ENCODE results near the gene PTPRN. TPM values are rescaled to one million over a fixed set of nuclear protein-coding genes. Genes with fewer than 3 reads are reported as not detected.

The PTPRN gene
- total RNA-seq, 1 donor: under 0.01 TPM

DNA sequence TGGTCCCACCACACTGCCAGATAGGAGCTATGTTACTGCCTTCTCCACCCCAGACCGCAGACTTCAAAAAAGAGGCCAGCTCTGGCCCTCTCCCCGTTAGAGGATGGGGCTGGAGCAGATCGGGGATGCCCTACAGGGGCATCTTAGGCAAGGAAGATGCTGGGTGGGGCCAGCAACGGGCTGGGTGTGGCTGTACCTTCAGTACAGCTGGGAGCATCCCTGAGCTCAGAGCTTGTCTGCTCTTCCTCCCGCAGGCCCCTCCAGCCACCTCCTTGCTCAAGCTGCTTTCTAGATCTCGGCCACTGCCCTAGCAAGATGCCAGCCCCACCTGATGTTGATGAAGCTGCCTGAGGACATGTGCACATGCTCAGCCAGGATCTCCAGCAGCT is 9.8 kb downstream of the PTPRN start:
- no peak overlapping the region for H2AFZ ChIP-seq (ENCODE audit: low read length)
- TF ChIP-seq, protein P1, sequence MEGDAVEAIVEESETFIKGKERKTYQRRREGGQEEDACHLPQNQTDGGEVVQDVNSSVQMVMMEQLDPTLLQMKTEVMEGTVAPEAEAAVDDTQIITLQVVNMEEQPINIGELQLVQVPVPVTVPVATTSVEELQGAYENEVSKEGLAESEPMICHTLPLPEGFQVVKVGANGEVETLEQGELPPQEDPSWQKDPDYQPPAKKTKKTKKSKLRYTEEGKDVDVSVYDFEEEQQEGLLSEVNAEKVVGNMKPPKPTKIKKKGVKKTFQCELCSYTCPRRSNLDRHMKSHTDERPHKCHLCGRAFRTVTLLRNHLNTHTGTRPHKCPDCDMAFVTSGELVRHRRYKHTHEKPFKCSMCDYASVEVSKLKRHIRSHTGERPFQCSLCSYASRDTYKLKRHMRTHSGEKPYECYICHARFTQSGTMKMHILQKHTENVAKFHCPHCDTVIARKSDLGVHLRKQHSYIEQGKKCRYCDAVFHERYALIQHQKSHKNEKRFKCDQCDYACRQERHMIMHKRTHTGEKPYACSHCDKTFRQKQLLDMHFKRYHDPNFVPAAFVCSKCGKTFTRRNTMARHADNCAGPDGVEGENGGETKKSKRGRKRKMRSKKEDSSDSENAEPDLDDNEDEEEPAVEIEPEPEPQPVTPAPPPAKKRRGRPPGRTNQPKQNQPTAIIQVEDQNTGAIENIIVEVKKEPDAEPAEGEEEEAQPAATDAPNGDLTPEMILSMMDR (IDR thresholded peaks at IDR 0.05; ENCODE audit: extremely low read depth, low read depth, low read length): no peak
- H3K27ac ChIP-seq (ENCODE audit: low read depth, low read length): no peak overlapping the region
- peaks cover 43% of the 10 kb centered on the region for H3K27me3 ChIP-seq (ENCODE audit: insufficient read depth, low read length)
- H3K4me2 ChIP-seq (ENCODE audit: insufficient read depth, low read length): no peak overlapping the region
- no peaks in the 10 kb centered on the region for H3K79me2 ChIP-seq (ENCODE audit: insufficient read depth, low read length)
- no peak for DNase-seq (ENCODE audit: insufficient read length, low spot score, missing footprints)
- H3K4me1 ChIP-seq (ENCODE audit: insufficient read depth, low read length): peaks cover 4% of the 10 kb centered on the region
- H4K20me1 ChIP-seq (ENCODE audit: insufficient read depth, low read length): no peaks in the 10 kb centered on the region
- no peaks in the 10 kb centered on the region for H3K36me3 ChIP-seq (ENCODE audit: insufficient read depth, low read length)
- no peak overlapping the region for H3K4me3 ChIP-seq (ENCODE audit: insufficient read depth, low read length)
- no peaks in the 10 kb centered on the region for H3K9me3 ChIP-seq (ENCODE audit: low read depth, low read length)

DNA sequence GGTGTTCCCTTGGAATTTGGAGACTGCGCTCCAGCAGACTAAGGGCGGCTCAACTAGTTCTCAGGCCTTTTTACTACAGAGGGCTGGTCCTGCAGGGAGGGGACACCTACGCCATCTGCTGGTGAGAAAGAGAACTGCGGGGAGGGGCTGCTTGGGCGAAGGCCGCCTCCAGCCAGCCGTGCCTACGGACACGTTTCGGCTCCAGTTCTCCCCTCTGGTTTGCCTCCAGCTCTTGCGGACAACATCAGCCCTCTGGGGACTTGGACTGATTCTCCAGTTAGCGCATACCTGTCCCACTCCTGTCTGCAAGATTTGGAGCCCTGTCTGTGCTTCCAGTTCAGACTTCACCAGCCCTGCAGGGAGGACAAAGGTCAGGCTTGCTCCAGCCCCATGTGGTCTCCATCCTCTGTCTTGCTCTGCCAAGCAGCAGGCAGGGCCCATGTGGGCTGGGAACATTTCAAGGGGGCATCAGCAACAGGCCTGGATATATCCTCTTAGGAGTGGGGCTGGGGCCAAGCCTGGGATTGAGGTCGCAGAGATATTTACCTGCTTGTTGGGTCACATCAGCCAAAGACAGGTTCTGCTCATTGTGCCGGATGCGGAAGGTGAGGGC is 10.3 kb downstream of the PTPRN start:
- H3K4me1 ChIP-seq (ENCODE audit: insufficient read depth, low read length): peaks cover 5% of the 10 kb centered on the region
- H3K36me3 ChIP-seq (ENCODE audit: insufficient read depth, low read length): no peaks in the 10 kb centered on the region
- TF ChIP-seq, protein P1 (IDR thresholded peaks at IDR 0.05; ENCODE audit: extremely low read depth, low read depth, low read length): peak; percentile 94
- H2AFZ ChIP-seq (ENCODE audit: low read length): peak overlapping the region; percentile 57
- DNase-seq (ENCODE audit: insufficient read length, low spot score, missing footprints): peak; percentile 99
- H3K27me3 ChIP-seq (ENCODE audit: insufficient read depth, low read length): peaks cover 41% of the 10 kb centered on the region
- H3K4me3 ChIP-seq (ENCODE audit: insufficient read depth, low read length): no peak overlapping the region
- no peak overlapping the region for H3K27ac ChIP-seq (ENCODE audit: low read depth, low read length)
- no peaks in the 10 kb centered on the region for H4K20me1 ChIP-seq (ENCODE audit: insufficient read depth, low read length)
- H3K9me3 ChIP-seq (ENCODE audit: low read depth, low read length): no peaks in the 10 kb centered on the region
- no peaks in the 10 kb centered on the region for H3K79me2 ChIP-seq (ENCODE audit: insufficient read depth, low read length)
- no peak overlapping the region for H3K4me2 ChIP-seq (ENCODE audit: insufficient read depth, low read length)

DNA sequence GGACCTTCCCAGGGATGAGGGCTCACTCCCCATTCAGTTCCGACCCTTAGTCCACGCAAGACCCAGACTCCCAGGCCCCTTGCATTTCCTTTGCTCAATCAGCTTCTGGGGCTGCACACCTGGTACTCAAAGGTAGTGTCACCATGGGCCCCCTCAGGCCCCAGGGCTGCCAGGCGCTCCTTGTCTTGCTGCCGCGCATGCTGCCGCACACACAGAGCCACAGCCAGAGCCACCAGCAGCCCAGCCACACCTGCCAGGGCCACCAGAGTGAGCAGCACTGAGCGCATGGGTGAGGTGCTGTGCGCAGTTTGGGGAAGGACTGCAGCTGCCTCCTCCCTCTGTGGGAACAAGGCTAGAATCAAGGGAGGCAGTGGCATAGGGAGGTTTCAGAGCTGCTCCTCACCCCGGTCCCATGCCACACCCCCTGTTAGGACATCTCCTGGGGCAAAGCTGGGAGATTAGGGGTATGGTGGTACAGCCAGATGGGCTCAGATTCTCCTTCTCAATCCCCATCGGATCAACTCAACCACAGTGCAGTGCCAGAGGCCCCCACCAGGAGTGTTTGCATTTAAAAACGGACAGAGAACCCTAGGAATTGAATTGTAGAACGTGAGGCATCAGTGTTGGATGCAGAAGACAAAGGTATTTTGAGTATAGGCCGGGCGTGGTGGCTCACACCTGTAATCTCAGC is 11.3 kb downstream of the PTPRN start:
- H3K9me3 ChIP-seq (ENCODE audit: low read depth, low read length): no peaks in the 10 kb centered on the region
- no peak overlapping the region for H3K4me2 ChIP-seq (ENCODE audit: insufficient read depth, low read length)
- no peak for DNase-seq (ENCODE audit: insufficient read length, low spot score, missing footprints)
- peaks cover 35% of the 10 kb centered on the region for H3K27me3 ChIP-seq (ENCODE audit: insufficient read depth, low read length)
- no peaks in the 10 kb centered on the region for H3K79me2 ChIP-seq (ENCODE audit: insufficient read depth, low read length)
- TF ChIP-seq, protein P1 (IDR thresholded peaks at IDR 0.05; ENCODE audit: extremely low read depth, low read depth, low read length): peak; percentile 26
- H2AFZ ChIP-seq (ENCODE audit: low read length): no peak overlapping the region
- peaks cover 5% of the 10 kb centered on the region for H3K4me1 ChIP-seq (ENCODE audit: insufficient read depth, low read length)
- H4K20me1 ChIP-seq (ENCODE audit: insufficient read depth, low read length): no peaks in the 10 kb centered on the region
- no peaks in the 10 kb centered on the region for H3K36me3 ChIP-seq (ENCODE audit: insufficient read depth, low read length)
- H3K4me3 ChIP-seq (ENCODE audit: insufficient read depth, low read length): no peak overlapping the region
- no peak overlapping the region for H3K27ac ChIP-seq (ENCODE audit: low read depth, low read length)

DNA sequence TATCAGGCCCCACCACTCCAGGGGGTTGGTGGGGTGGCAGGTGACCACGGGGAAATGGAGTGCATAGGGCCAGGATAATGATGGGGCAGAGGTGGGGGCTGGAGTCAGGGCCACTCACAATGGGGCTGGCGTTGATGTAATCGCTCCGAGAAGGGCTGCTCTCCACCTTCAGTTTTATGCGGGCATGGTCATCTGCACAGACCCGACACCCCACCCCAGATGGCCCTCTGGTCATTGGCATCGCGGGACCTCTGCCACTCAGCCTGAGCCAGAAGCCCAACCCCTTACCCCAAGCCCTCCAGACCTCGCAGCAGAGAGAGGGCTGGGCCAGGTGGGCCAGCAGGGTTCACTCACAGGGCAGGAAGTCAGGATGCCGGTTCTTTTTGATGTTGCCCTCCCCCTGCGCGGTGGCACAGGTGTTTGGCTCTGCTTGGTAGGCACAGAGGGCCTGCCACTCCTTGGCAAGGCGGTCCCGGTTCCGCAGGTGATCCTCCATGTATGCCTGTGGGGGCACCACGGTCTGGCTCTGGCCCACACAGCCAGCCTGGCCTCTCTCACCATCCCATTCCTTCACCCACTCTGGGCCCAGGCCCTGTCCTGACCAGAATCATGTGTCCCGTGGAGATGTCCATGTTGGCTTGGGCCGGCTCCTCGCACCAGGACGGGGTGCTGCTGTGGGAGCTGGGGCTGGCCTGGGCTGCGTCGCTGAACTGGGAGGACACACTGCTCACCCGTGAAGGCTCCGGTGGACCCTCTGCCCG is 12.4 kb downstream of the PTPRN start:
- Histone ChIP-seq H3K27ac (ENCODE audit: low read depth, low read length) (no peak overlapping the region), H3K4me2 (ENCODE audit: insufficient read depth, low read length) (no peak overlapping the region), H3K79me2 (ENCODE audit: insufficient read depth, low read length) (no peaks in the 10 kb centered on the region), H4K20me1 (ENCODE audit: insufficient read depth, low read length) (no peaks in the 10 kb centered on the region), H3K9me3 (ENCODE audit: low read depth, low read length) (no peaks in the 10 kb centered on the region), H3K4me3 (ENCODE audit: insufficient read depth, low read length) (no peak overlapping the region), H3K27me3 (ENCODE audit: insufficient read depth, low read length) (peaks cover 26% of the 10 kb centered on the region), H3K36me3 (ENCODE audit: insufficient read depth, low read length) (no peaks in the 10 kb centered on the region), H3K4me1 (ENCODE audit: insufficient read depth, low read length) (peaks cover 5% of the 10 kb centered on the region), H2AFZ (ENCODE audit: low read length) (no peak overlapping the region)
- peak; percentile 65 for DNase-seq (ENCODE audit: insufficient read length, low spot score, missing footprints)
- TF ChIP-seq, protein P1 (IDR thresholded peaks at IDR 0.05; ENCODE audit: extremely low read depth, low read depth, low read length): no peak

Data from osteoblast (primary cell).